Measurements from ENCODE around the gene INPP5A.

- TF ChIP-seq POLR2A (IDR thresholded peaks at IDR 0.05) = no peak
- TF ChIP-seq, protein P1, sequence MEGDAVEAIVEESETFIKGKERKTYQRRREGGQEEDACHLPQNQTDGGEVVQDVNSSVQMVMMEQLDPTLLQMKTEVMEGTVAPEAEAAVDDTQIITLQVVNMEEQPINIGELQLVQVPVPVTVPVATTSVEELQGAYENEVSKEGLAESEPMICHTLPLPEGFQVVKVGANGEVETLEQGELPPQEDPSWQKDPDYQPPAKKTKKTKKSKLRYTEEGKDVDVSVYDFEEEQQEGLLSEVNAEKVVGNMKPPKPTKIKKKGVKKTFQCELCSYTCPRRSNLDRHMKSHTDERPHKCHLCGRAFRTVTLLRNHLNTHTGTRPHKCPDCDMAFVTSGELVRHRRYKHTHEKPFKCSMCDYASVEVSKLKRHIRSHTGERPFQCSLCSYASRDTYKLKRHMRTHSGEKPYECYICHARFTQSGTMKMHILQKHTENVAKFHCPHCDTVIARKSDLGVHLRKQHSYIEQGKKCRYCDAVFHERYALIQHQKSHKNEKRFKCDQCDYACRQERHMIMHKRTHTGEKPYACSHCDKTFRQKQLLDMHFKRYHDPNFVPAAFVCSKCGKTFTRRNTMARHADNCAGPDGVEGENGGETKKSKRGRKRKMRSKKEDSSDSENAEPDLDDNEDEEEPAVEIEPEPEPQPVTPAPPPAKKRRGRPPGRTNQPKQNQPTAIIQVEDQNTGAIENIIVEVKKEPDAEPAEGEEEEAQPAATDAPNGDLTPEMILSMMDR (IDR thresholded peaks at IDR 0.05) = no peak
Measured at GRCh38 chr10:132512052-132512442, 25.5 kb upstream of the INPP5A start.

Data from sigmoid colon (tissue), 3 donors.